Occipital lobe (tissue), 2 donors: ENCODE data around the gene B3GNT2. TPM values are rescaled to one million over a fixed set of nuclear protein-coding genes. Genes with fewer than 3 reads are reported as not detected.
"Not testable (repeated sequence)": the region's sequence is repeated elsewhere in the genome, so short reads cannot be mapped to it uniquely, and the experiment has no call there.

Experiments used
- DNase-seq: peaks from one replicate; lab custom pipeline; 2025; lab: John Stamatoyannopoulos, UW
- total RNA-seq: library from RNA; depleted of rRNA; stranded (reverse); fragments of >200 nt; gene quantifications from one replicate; pipeline ENCODE4 v1.2.3, GENCODE V29; 2014

Gene B3GNT2, protein sequence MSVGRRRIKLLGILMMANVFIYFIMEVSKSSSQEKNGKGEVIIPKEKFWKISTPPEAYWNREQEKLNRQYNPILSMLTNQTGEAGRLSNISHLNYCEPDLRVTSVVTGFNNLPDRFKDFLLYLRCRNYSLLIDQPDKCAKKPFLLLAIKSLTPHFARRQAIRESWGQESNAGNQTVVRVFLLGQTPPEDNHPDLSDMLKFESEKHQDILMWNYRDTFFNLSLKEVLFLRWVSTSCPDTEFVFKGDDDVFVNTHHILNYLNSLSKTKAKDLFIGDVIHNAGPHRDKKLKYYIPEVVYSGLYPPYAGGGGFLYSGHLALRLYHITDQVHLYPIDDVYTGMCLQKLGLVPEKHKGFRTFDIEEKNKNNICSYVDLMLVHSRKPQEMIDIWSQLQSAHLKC
- total RNA-seq: 48.8 TPM

GRCh38 chr2:62195421-62196277 is at the start of gene B3GNT2:
Gene B3GNT2, plus strand, starts transcription at chr2:62196115. Its CDS starts 26,106 bp downstream, at chr2:62222221.
- DNase-seq: peak; percentile 76

GRCh38 chr2:62146790-62147189 is 49.1 kb upstream of the B3GNT2 start:
- DNase-seq: not testable (repeated sequence)

DNA sequence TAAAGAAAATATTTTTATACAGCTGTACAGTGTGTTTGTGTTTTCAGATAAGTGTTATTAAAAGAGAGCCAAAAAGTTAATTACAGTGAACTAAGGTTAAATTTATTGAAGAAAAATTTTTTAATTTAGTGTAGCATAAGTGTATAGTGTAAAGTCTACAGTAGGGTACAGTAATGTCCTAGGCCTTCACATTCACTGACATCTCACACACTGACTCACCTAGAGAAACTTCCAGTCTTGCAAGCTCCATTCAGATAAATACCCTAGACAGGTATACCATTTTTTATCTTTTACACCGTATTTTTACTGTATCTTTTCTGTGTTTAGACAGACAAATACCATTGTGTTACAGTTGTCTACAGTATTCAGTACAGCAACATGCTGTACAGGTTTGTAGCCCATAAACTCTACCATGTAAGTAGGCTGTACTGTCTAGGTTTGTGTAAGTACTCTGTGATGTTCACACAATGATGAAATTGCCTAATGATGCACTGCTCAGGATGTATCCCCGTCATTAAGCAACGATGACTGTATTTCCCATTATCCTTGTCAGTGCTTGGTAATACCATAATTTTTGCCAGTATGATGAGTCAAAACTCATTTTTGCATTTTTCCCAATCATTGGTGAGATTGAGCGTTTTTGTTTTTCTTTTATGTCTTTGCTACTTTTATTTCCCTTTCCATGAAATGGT is 48.2 kb upstream of the B3GNT2 start:
- DNase-seq: no peak

GRCh38 chr2:62149708-62150107 is 46.2 kb upstream of the B3GNT2 start:
- DNase-seq: no peak

DNA sequence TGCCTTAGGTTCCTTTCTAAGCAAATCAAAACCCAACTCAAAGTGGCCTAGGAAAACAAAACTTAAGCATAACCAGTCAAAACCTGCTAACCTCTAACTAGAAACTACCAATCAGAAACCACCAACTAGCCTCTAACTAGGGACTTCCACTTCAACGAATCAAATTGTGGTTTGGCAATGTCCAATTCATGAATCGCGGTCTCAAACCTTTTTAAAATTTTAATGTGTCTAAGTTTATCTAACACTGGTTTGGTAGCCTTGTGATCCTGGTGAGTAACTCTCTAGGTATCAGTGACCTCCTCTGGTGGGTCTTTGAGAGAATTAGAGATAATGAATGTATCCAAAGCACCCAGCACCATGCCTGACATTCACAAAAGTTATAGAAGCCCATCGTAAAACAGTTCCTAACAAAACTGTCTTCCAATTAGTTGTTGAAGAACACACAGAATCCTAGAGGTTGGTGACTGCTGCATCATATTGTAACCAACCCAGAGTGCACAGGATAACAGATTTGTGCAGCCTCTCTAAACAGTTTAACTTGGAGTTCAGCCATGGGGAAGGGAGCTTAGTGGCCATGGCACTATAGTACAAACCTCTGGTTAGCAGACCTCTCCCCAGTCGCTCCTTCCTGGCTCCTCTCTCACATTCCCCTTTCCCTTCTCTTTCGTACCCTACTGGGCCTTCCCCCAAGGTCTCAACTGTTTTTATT is 45.2 kb upstream of the B3GNT2 start:
- DNase-seq: no peak

- no peak for DNase-seq
These were observed 44.6 kb upstream of the B3GNT2 start for GRCh38 chr2:62151306-62151638.

GRCh38 chr2:62152000-62152399 is 43.9 kb upstream of the B3GNT2 start:
- DNase-seq: no peak

DNA sequence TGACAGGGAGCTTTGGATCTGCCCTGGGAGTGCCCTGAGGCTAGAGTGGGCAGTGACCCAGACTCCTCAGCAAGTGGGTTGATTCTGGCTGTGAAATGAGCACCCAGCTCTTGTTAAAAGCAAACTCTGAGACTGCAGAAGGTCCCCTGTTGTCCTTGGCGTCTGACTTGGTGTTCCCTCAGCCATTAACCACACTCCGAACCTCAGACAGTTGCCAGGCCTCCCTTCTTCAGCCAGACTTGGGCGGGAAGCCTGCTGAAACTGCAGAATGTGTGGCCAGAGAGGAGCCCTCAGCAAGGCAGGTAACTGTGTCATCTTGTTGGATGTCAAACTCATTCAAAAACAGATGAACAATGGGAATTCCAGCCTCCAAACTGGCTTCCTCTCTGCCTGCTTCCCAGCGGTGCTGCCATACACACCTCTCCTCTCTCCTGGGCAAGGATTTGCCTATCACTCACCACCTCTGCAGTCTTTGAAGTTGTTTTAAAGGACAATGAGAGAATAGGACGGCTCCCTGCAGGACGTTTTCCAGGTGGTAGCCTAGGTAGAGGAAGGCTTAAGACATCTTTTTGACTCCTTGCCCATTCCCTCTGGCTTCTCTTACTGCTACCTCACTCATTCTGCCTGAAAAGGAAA is 38.9 kb upstream of the B3GNT2 start:
- DNase-seq: no peak

DNA sequence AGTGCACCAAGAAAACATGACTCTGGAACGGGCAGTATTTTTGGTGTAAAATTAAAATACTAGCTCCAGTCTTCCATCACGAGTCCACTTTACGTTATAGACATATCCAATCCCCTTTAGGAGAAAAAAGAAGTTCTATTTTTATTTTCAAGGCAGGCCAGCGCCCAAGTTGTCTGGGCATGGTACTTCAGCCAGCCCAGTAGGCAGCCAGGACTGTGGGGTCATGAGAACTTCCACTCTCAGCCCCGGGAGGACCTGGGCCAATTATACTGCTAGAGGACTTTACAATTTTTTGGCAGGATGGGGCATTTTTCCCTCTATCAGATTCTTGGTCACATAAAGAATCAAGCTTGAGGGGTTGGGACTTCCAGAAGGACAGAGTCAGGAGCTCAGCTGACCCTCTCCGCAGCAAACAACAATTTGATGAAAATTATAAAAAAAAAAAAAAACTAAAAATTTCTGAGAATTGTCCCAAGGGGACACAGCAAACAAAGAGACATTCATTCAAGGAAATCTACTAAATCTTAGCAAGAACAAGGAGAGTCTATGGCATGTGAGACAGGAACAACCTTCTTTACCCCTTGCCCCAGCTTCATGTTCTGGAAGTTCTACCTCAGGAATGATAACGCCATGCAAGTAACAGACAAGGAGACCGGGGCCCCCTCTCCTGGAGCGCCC is 37.3 kb upstream of the B3GNT2 start:
- no peak for DNase-seq

DNA sequence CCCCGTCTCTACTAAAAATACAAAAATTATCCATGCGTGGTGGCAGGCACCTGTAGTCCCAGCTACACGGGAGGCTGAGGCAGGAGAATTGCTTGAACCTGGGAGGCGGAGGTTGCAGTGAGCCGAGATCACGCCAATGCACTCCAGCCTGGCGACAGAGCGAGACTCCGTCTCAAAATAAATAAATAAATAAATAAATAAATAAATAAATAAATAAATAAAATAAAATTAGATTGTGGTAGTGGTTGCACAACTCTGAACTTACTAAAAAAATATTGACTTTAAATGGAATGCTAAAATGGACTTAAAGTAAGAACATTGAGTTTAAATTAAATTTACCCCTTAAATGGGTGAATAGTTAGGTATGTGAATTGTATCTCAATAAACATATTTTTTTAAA is 35.2 kb upstream of the B3GNT2 start:
- DNase-seq: not testable (repeated sequence)

DNA sequence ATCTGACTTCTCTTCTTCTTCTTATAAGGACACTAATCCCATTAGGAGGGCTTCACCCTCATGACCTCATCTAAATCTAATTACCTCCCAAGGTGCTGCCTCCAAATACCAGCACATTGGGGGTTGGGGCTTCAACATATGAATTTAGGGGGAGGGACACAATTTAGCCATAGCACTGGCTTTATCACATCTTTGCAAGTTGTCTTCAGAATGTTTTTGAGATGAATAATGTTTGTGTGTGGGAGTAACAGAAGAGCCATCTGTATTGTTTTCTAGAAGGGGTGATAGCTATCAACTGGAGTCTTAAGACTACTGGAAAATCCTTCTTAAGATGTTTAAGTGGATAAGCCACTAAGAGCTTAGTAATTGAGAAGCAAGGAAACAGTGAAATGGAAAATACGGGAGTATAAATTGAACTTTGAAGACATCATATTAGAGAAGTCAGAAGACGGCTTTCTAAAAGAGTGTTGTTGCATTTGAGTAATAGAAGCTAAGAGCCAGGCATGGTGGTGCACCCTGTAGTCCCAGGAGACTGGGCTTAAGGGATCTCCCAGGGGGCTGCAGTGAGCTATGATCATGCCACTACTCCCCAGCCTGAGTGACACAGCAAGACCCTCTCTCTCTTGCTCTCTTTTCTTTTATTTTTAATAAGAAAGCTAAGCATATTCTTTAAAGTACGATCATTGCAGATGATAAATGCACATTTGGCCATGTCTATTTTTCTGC is 32.6 kb upstream of the B3GNT2 start:
- no peak for DNase-seq

DNA sequence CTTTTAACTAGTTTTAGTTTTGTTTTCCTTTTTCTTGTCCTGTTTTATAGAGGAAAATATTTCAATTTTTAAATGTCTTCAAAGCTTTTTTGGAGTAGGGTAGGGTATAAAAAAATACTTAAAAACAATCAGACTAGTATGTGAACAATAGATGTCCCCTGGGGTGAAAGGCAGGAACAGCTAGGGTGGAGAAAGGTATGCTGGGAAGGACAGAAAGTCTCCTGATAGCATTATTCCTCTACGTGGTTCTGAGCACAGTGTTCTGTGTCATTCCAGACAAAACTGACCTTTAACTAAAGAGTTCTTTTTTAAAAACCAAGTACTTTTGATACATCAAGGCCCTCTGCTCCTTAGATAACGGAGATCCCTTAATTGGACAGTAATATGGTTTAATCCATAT is 32.1 kb upstream of the B3GNT2 start:
- DNase-seq: no peak

DNA sequence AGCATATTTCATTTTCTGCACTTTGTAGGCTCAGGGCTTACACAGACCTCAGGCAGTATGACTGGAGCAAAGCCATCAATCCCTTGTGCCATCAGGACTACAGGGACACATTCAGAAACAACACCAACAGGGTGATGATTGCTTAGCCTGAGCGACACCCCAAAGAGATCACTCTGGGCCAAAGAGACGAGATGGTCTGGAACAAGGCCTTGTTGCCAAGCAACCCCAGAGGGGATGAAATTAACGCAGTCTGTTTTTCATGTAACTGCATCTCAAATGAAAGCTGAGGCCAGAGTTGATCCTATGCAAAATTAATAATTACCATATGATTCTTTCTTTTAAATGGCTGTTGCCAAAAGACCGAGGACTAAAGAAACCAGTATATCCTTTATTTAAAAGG is 20.2 kb upstream of the B3GNT2 start:
- no peak for DNase-seq

DNA sequence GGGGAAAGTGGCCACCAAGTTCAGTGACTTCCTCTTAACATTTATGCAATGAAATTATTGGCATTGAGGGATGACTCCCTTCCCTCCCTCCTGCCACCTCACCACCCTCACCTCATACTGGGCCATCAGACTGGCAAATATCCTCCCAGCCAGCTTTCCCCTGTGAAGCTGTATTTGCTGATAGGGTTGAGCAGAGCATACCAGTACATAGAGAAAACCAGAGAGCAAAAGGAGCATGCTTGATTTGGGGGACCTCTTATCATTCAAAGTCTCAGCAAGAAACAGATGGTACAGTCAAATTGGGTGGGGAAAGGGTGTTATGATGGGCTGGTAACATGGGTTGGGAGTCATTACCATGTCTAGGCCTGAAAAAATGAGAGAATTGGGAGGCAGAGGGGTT is 19.1 kb upstream of the B3GNT2 start:
- DNase-seq: no peak

- no peak for DNase-seq
These were observed 18.4 kb upstream of the B3GNT2 start for GRCh38 chr2:62177392-62178049.

GRCh38 chr2:62178741-62179271 is 17.1 kb upstream of the B3GNT2 start:
- DNase-seq: no peak

DNA sequence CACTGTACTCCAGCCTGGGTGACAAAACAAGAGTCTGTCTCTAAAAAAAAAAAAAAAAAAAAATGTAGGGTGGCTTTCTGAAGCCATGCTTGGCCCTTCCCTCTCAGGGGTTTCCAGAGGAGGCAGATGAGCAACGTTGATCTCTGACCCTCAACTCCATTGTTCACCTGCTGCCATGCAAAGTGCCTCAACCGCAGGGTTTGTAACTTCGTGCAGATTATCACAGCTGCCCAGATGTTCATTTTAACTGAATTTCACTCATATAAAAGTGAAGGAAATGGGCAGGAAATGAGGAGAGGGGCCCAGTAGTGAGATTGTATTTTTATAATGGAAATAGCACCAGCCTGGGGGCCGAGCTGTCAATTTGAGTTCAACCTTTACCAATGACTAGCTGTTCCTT is 14.9 kb upstream of the B3GNT2 start:
- no peak for DNase-seq

GRCh38 chr2:62181843-62182242 is 14.1 kb upstream of the B3GNT2 start:
- no peak for DNase-seq
